GM23338 (cell line): Measurements from ENCODE around the gene IKBKG. TPM values are rescaled to one million over a fixed set of nuclear protein-coding genes. Genes with fewer than 3 reads are reported as not detected.
A peak's percentile ranks its signal among the peaks of the same experiment; 100 is the strongest.

Source experiments
- ATAC-seq: fragments of 200-7000 bp; cut with Tn5 transposase; 3 replicates; pipeline ENCODE4 v1.9.1; 2020
- DNase-seq: peaks from one replicate; pipeline ENCODE4 v3.0.0-alpha.2; 2015; ENCODE audit warnings: low spot score
- H2AFZ ChIP-seq: fragments of 200-600 bp; sonication (generic); 2 replicates; pipeline ENCODE4 v1.8.0; 2016; ENCODE audit warnings: antibody characterized with exemption, mild to moderate bottlenecking, moderate library complexity
- H3F3A ChIP-seq: fragments of 200-600 bp; sonication (generic); replicated peaks from 2 replicates; pipeline ENCODE4 v1.8.0; 2017; ENCODE audit warnings: antibody characterized with exemption, mixed run types, low read depth
- H3K27ac ChIP-seq: fragments of 200-600 bp; sonication (generic); 2 replicates; pipeline ENCODE4 v1.6.1; 2016; ENCODE audit warnings: low read depth
- H3K27me3 ChIP-seq: fragments of 200-600 bp; sonication (generic); 2 replicates; pipeline ENCODE4 v1.8.0; 2016; ENCODE audit warnings: mild to moderate bottlenecking, mixed run types, moderate library complexity; ENCODE audit not compliant: insufficient read depth
- H3K36me3 ChIP-seq: fragments of 200-600 bp; sonication (generic); 2 replicates; pipeline ENCODE4 v1.8.0; 2016; ENCODE audit warnings: mild to moderate bottlenecking; ENCODE audit not compliant: insufficient read depth
- H3K4me1 ChIP-seq: fragments of 200-600 bp; sonication (generic); 2 replicates; pipeline ENCODE4 v1.8.0; 2016; ENCODE audit warnings: mild to moderate bottlenecking, moderate library complexity; ENCODE audit not compliant: insufficient read depth
- H3K4me2 ChIP-seq: fragments of 200-600 bp; sonication (generic); 2 replicates; pipeline ENCODE4 v1.7.1; 2017; ENCODE audit warnings: mixed run types
- H3K4me3 ChIP-seq: fragments of 200-600 bp; sonication (generic); 2 replicates; pipeline ENCODE4 v1.6.1; 2016; ENCODE audit warnings: mixed run types
- H3K79me2 ChIP-seq: fragments of 200-600 bp; sonication (generic); replicated peaks from 2 replicates; pipeline ENCODE4 v1.8.0; 2017; ENCODE audit warnings: mild to moderate bottlenecking; ENCODE audit not compliant: insufficient read depth
- H3K9me2 ChIP-seq: fragments of 200-600 bp; sonication (generic); 2 replicates; pipeline ENCODE4 v1.8.0; 2017; ENCODE audit not compliant: insufficient read depth
- H4K20me1 ChIP-seq: fragments of 200-600 bp; sonication (generic); replicated peaks from 2 replicates; pipeline ENCODE4 v1.8.0; 2017; ENCODE audit warnings: mild to moderate bottlenecking; ENCODE audit not compliant: insufficient read depth
- H3K27ac Mint-ChIP-seq: 2 replicates; pipeline ENCODE4 v1.8.0; 2020; ENCODE audit warnings: inconsistent platforms, mild to moderate bottlenecking, moderate library complexity, mixed read lengths
- H3K27me3 Mint-ChIP-seq: 3 replicates; pipeline ENCODE4 v1.8.0; 2022; ENCODE audit warnings: low read depth, mild to moderate bottlenecking, moderate library complexity, mixed read lengths, inconsistent platforms; ENCODE audit not compliant: insufficient read depth, poor library complexity
- H3K36me3 Mint-ChIP-seq: 3 replicates; pipeline ENCODE4 v1.8.0; 2021; ENCODE audit warnings: low read depth, mild to moderate bottlenecking, inconsistent platforms, moderate library complexity, mixed read lengths
- H3K4me1 Mint-ChIP-seq: 3 replicates; pipeline ENCODE4 v1.8.0; 2020; ENCODE audit warnings: mild to moderate bottlenecking, inconsistent platforms, mixed read lengths
- H3K4me3 Mint-ChIP-seq: 3 replicates; pipeline ENCODE4 v1.8.0; 2021; ENCODE audit warnings: moderate library complexity, mild to moderate bottlenecking, inconsistent platforms, mixed read lengths
- H3K9me3 Mint-ChIP-seq: 3 replicates; pipeline ENCODE4 v1.8.0; 2020; ENCODE audit warnings: moderate library complexity, mild to moderate bottlenecking, inconsistent platforms, mixed read lengths
- ZNF114 ChIP-seq: fragments of 250-450 bp; sonication (Bioruptor Pico); IDR thresholded peaks from 2 replicates; pipeline ENCODE4 v1.5.0; 2020; ENCODE audit warnings: mild to moderate bottlenecking, moderate library complexity
- polyA plus RNA-seq: library from polyadenylated mRNA; unstranded; fragments of >200 nt; fragmentation: Nextera tagmentation; extraction: Ambion mirVana; gene quantifications from 2 replicates; pipeline ENCODE4 v1.2.1, GENCODE V29; 2016
- total RNA-seq: library from RNA; depleted of rRNA; stranded (reverse); fragments of >200 nt; shearing (Covaris generic); gene quantifications from 2 replicates; pipeline ENCODE4 v1.2.3, GENCODE V29; 2014
- TF ChIP-seq, protein P1 (sequence below): IDR thresholded peaks from one replicate; pipeline ENCODE4 v1.6.1; 2018; ENCODE audit warnings: antibody characterized with exemption; ENCODE audit not compliant: unreplicated experiment
- TF ChIP-seq, protein P2 (sequence below): IDR thresholded peaks from 2 replicates; pipeline ENCODE4 v1.6.1; 2016; ENCODE audit warnings: antibody characterized with exemption
- TF ChIP-seq, protein P3 (sequence below), 2 experiments: fragments of 200-600 bp in 1 of 2; sonication (generic) in 1 of 2; conservative IDR thresholded peaks; 2 replicates each; pipeline versions ENCODE4 v1.5.1 to v1.6.1; 2016 to 2017; ENCODE audit warnings: antibody characterized with exemption in 2 of 2, low read depth in 2 of 2, mild to moderate bottlenecking in 2 of 2, moderate library complexity in 1 of 2

The IKBKG gene
- total and polyA plus RNA-seq, 2 experiments from 2014 or later: 11.5 to 14.9 TPM

DNA sequence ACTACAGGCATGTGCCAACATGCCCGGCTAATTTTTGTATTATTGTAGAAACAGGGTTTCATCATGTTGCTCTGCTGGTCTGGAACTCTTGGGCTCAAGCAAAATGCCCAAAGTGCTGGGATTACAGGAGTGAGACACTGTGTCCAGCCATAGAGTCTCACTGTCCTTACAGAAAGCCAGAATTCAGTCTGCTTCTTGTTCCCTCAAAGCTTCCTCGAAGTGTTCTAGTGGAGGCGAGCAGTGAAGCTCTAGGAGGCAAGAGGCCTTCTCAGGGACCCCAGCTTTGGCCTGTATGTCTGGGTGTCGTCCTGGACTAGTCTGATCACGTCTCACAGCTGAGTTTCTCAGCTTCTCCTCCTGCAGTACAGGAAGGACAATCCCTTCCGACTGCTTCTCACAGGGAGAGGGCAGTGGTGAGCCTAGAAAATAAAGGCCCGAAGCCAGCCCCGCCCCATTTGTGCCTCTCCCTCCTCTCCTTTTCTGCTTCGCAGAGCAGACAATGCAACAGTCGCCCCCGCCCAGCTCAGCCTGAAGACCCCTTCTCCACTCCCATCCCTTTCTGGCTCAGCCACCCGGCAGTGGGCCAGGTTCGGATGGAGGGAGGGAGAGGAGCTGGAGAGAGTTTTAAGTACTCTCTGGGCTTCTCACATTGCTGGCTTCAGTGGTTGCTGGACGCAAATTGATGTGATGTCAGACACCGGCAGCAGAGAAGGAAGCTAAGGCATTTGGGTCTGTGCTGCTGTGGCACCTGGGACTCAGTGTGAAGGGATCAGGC, 20.3 kb upstream of the IKBKG start:
- Mint-ChIP-seq H3K27ac (no peak overlapping the region; the same call in 1 of the 2 replicates), H3K9me3 (0 out of 3 replicates have a peak, but pooled peaks cover 3% of the 10 kb centered on the region)

DNA sequence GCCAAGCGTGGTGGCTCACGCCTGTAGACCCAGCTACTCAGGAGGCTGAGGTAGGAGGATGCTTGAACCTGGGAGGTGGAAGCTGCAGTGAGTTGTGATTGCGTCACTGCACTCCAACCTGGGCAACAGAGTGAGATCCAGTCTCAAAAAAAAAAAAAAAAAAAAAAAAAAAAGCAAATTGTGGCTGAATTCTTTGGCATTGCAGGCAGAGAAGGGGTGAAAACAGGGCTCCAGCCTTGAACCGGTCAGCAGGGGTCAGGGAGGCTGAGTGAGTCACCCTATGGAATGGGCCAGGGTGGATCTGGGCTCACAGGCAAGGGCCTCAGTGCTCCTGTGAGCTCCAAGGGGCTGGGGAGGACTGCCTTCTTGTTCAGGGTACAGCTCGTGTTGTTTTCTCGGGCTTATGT, 18.2 kb upstream of the IKBKG start:
- H3K27ac ChIP-seq: no peak overlapping the region
- H3K9me3 Mint-ChIP-seq: 0 out of 3 replicates have a peak, but pooled peaks cover 3% of the 10 kb centered on the region
- H3K4me3 Mint-ChIP-seq: no peak overlapping the region
- no peak overlapping the region for H3K4me3 ChIP-seq
- DNase-seq (no peak), ATAC-seq (no peak)
- H3K4me2 ChIP-seq: no peak overlapping the region
- peaks cover 29% of the 10 kb centered on the region for H3K27me3 Mint-ChIP-seq
- peaks cover 3% of the 10 kb centered on the region for H3K4me1 Mint-ChIP-seq
- no peaks in the 10 kb centered on the region for H3K79me2 ChIP-seq
- H2AFZ ChIP-seq: no peak overlapping the region
- H3F3A ChIP-seq: no peaks in the 10 kb centered on the region
- no peaks in the 10 kb centered on the region for H3K9me2 ChIP-seq
- peaks cover 15% of the 10 kb centered on the region; the same call in 2 of the 3 replicates for H3K36me3 Mint-ChIP-seq
- no peaks in the 10 kb centered on the region for H3K4me1 ChIP-seq
- no peak overlapping the region for H3K27ac Mint-ChIP-seq
- H3K27me3 ChIP-seq: peaks cover 20% of the 10 kb centered on the region
- H4K20me1 ChIP-seq: no peaks in the 10 kb centered on the region
- H3K36me3 ChIP-seq: no peaks in the 10 kb centered on the region; the same call in 1 of the 2 replicates
- TF ChIP-seq, protein P1, sequence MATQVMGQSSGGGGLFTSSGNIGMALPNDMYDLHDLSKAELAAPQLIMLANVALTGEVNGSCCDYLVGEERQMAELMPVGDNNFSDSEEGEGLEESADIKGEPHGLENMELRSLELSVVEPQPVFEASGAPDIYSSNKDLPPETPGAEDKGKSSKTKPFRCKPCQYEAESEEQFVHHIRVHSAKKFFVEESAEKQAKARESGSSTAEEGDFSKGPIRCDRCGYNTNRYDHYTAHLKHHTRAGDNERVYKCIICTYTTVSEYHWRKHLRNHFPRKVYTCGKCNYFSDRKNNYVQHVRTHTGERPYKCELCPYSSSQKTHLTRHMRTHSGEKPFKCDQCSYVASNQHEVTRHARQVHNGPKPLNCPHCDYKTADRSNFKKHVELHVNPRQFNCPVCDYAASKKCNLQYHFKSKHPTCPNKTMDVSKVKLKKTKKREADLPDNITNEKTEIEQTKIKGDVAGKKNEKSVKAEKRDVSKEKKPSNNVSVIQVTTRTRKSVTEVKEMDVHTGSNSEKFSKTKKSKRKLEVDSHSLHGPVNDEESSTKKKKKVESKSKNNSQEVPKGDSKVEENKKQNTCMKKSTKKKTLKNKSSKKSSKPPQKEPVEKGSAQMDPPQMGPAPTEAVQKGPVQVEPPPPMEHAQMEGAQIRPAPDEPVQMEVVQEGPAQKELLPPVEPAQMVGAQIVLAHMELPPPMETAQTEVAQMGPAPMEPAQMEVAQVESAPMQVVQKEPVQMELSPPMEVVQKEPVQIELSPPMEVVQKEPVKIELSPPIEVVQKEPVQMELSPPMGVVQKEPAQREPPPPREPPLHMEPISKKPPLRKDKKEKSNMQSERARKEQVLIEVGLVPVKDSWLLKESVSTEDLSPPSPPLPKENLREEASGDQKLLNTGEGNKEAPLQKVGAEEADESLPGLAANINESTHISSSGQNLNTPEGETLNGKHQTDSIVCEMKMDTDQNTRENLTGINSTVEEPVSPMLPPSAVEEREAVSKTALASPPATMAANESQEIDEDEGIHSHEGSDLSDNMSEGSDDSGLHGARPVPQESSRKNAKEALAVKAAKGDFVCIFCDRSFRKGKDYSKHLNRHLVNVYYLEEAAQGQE: no peak
- no peak for TF ChIP-seq ZNF114 (CRISPR knock-in tag)

More for the DNA sequence above, 20.3 kb upstream of the IKBKG start:
- Histone ChIP-seq H2AFZ (no peak overlapping the region; the same call in 1 of the 2 replicates), H3K36me3 (no peaks in the 10 kb centered on the region), H3K4me1 (no peaks in the 10 kb centered on the region), H3K27me3 (peaks cover 41% of the 10 kb centered on the region), H3K4me3 (peak overlapping the region; percentile 47), H3K9me2 (no peaks in the 10 kb centered on the region), H4K20me1 (no peaks in the 10 kb centered on the region), H3F3A (no peaks in the 10 kb centered on the region), H3K79me2 (no peaks in the 10 kb centered on the region), H3K27ac (no peak overlapping the region), H3K4me2 (peak overlapping the region; percentile 74)
- H3K4me3 Mint-ChIP-seq: peak overlapping the region; percentile 61; the same call in 2 of the 3 replicates
- peaks cover 3% of the 10 kb centered on the region for H3K4me1 Mint-ChIP-seq
- peaks cover 5% of the 10 kb centered on the region; the same call in 1 of the 3 replicates for H3K36me3 Mint-ChIP-seq
- peak; percentile 81 for DNase-seq
- TF ChIP-seq, protein P2, sequence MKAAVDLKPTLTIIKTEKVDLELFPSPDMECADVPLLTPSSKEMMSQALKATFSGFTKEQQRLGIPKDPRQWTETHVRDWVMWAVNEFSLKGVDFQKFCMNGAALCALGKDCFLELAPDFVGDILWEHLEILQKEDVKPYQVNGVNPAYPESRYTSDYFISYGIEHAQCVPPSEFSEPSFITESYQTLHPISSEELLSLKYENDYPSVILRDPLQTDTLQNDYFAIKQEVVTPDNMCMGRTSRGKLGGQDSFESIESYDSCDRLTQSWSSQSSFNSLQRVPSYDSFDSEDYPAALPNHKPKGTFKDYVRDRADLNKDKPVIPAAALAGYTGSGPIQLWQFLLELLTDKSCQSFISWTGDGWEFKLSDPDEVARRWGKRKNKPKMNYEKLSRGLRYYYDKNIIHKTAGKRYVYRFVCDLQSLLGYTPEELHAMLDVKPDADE: no peak
- TF ChIP-seq, protein P3, sequence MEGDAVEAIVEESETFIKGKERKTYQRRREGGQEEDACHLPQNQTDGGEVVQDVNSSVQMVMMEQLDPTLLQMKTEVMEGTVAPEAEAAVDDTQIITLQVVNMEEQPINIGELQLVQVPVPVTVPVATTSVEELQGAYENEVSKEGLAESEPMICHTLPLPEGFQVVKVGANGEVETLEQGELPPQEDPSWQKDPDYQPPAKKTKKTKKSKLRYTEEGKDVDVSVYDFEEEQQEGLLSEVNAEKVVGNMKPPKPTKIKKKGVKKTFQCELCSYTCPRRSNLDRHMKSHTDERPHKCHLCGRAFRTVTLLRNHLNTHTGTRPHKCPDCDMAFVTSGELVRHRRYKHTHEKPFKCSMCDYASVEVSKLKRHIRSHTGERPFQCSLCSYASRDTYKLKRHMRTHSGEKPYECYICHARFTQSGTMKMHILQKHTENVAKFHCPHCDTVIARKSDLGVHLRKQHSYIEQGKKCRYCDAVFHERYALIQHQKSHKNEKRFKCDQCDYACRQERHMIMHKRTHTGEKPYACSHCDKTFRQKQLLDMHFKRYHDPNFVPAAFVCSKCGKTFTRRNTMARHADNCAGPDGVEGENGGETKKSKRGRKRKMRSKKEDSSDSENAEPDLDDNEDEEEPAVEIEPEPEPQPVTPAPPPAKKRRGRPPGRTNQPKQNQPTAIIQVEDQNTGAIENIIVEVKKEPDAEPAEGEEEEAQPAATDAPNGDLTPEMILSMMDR (conservative IDR thresholded peaks at IDR 0.05; ENCODE audit: low read depth in 2 of 2): peak; percentile 44 to 57
- peak; percentile 93 for ATAC-seq
- H3K27me3 Mint-ChIP-seq: peaks cover 33% of the 10 kb centered on the region
